Small intestine (tissue), 7 donors: ENCODE measurements around the gene TNRC6A. TPM values are rescaled to one million over a fixed set of nuclear protein-coding genes. Genes with fewer than 3 reads are reported as not detected.

Experiments used
- DNase-seq, 2 donors: peaks; one replicate each; pipeline versions ENCODE4 v3.0.0 to v3.0.0-alpha.2; 2013
- FAIRE-seq: peaks from 2 replicates; lab custom pipeline; 2012; peaks lifted over from hg19 to GRCh38; lab: Jason Lieb, UNC
- H3K27ac ChIP-seq, 3 donors: one replicate each; pipeline ENCODE4 v1.5.1; 2013; ENCODE audit warnings: low read length in 2 of 3, mild to moderate bottlenecking in 2 of 3, control low read depth in 1 of 3, inconsistent platforms in 1 of 3, low read depth in 1 of 3, moderate library complexity in 1 of 3
- H3K27me3 ChIP-seq, 3 donors: one replicate each; pipeline ENCODE4 v1.6.1; 2013; ENCODE audit warnings: low read length in 3 of 3, inconsistent platforms in 1 of 3; ENCODE audit not compliant: control insufficient read depth in 3 of 3, insufficient read depth in 3 of 3
- H3K36me3 ChIP-seq, 3 donors: one replicate each; pipeline ENCODE4 v1.6.1; 2013; ENCODE audit warnings: low read length in 3 of 3, inconsistent platforms in 1 of 3, low read depth in 1 of 3, mild to moderate bottlenecking in 1 of 3, moderate library complexity in 1 of 3; ENCODE audit not compliant: control insufficient read depth in 3 of 3, insufficient read depth in 2 of 3
- H3K4me1 ChIP-seq, 3 donors: one replicate each; pipeline ENCODE4 v1.6.1; 2013; ENCODE audit warnings: low read length in 2 of 3, inconsistent platforms in 1 of 3, low read depth in 1 of 3, mild to moderate bottlenecking in 1 of 3, moderate library complexity in 1 of 3; ENCODE audit not compliant: control insufficient read depth in 3 of 3, insufficient read depth in 2 of 3
- H3K4me3 ChIP-seq, 3 donors: one replicate each; pipeline ENCODE4 v1.5.1; 2013; ENCODE audit warnings: low read length in 3 of 3, control low read depth in 1 of 3, inconsistent platforms in 1 of 3, low read depth in 1 of 3, mild to moderate bottlenecking in 1 of 3, moderate library complexity in 1 of 3
- H3K9me3 ChIP-seq, 2 donors: one replicate each; pipeline ENCODE4 v1.6.1; 2013; ENCODE audit warnings: low read depth in 1 of 2, low read length in 1 of 2; ENCODE audit not compliant: control insufficient read depth in 2 of 2, insufficient read depth in 1 of 2
- whole genome bisulfite sequencing, 3 donors: extraction: QIAGEN DNeasy Blood & Tissue Kit; methylation state at CpG; one replicate each; pipeline ENCODE4 v1.1.7; 2013; 5-methylcytosine and 5-hydroxymethylcytosine counted together
- polyA plus RNA-seq, 4 donors: library from polyadenylated mRNA; stranded (reverse) in 3 of 4; unstranded in 1 of 4; fragments of 200-250 nt in 3 of 4; fragments of 120-200 nt in 1 of 4; gene quantifications; one replicate each; pipeline versions ENCODE4 v1.2.1 to v1.2.3, GENCODE V29; 2013
- donor health status: healthy with polysubstance abuse.
- donor health status: control.
- donor health status: control.
- donor health status: Bipolar disorder and iron deficiency.
- donor health status: healthy.

Gene TNRC6A
- polyA plus RNA-seq, 4 donors = 8.1 to 39.8 (median 14.1) TPM

DNA sequence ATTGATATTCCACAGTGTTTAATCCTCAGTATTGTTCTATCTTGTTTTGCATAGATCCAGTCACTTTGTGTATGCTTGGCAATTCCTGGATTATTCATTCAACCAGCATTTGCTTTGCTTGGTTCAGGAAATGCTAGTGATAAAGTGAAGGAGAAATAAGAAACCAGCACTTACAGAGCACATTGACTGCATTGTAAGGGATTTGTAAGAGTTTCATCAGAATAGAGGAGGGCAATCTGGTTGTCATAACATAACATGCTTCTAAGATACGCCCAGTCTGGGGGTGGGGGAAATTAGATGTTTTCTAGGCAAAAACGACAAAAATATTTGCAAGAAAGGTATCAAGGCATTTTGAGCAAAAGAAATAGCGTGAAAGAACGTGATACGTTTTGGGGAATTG is 40.4 kb downstream of the TNRC6A start:
- H3K27ac ChIP-seq = no peak overlapping the region
- no peaks in the 10 kb centered on the region for H3K27me3 ChIP-seq
- DNase-seq (no peak), FAIRE-seq (no peak)
- 94 to 96% (median 96%) methylated on average over 5 of the region's 5 CpGs for WGBS, 3 donors
- no peak overlapping the region for H3K4me3 ChIP-seq
- no peaks in the 10 kb centered on the region for H3K4me1 ChIP-seq
- no peaks in the 10 kb centered on the region for H3K9me3 ChIP-seq
- H3K36me3 ChIP-seq = peaks cover 0 to 8% (median 5%) of the 10 kb centered on the region in 3 donors

DNA sequence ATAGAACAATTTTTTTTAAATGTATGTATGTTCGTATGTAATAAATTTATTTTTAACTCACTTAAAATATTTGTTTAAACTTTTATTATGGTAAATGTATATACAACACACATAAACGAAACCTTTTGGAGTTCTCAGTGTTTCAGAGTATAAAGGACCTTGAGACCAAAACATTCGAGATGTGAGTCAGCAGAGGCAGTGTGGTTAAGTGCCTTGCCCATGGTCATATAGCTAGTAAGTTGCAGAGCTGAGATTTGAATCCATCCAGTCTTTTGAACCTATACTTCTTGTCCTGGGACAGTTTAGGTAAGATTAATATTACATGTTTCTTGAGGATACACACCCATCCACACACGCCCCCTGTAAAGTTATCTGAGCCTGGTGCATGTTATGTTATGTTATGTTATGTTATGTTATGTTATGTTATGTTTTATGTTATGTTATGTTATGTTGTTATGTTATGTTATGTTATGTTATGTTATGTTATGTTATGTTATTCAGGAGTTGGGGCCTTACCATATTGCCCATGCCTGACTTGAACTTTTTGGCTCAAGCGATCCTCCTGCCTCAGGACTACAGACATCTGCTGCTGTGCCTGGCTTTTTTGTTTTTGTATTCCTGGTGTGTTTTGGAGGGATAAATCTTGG is 41.8 kb downstream of the TNRC6A start:
- FAIRE-seq (no peak), DNase-seq (no peak)
- no peak overlapping the region for H3K27ac ChIP-seq
- no peak overlapping the region for H3K4me3 ChIP-seq
- peaks cover 0 to 4% (median 0%) of the 10 kb centered on the region in 3 donors for H3K4me1 ChIP-seq
- no peaks in the 10 kb centered on the region for H3K9me3 ChIP-seq
- H3K27me3 ChIP-seq = no peaks in the 10 kb centered on the region
- H3K36me3 ChIP-seq = peaks cover 0 to 5% (median 5%) of the 10 kb centered on the region in 3 donors
- 77 to 80% (median 80%) methylated on average over 5 of the region's 5 CpGs for WGBS, 3 donors

DNA sequence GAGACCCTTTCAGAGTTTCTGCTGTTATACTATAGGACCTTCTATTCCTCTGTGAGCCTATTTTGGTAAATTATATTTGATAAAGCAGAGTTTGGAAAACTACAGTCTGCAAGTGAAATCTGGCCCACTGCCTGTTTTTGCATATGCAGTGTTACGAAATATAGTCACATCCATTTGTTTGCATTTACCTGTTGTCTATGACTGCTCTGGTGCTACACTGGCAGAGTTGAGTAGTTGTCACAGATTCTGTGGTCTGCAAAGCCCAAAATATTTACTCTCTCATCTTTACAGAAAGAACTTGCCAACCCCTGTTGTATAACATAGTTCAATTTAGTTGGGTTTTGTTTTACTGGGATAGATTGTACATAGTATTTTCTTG is 42.3 kb downstream of the TNRC6A start:
- Histone ChIP-seq H3K4me3 (no peak overlapping the region), H3K27me3 (no peaks in the 10 kb centered on the region), H3K4me1 (peaks cover 0 to 4% (median 0%) of the 10 kb centered on the region in 3 donors), H3K9me3 (no peaks in the 10 kb centered on the region), H3K27ac (no peak overlapping the region), H3K36me3 (peaks cover 0 to 5% (median 4%) of the 10 kb centered on the region in 3 donors)
- WGBS, 3 donors = 84 to 97% (median 85%) methylated on average over 1 of the region's 1 CpG
- DNase-seq (no peak), FAIRE-seq (no peak)

DNA sequence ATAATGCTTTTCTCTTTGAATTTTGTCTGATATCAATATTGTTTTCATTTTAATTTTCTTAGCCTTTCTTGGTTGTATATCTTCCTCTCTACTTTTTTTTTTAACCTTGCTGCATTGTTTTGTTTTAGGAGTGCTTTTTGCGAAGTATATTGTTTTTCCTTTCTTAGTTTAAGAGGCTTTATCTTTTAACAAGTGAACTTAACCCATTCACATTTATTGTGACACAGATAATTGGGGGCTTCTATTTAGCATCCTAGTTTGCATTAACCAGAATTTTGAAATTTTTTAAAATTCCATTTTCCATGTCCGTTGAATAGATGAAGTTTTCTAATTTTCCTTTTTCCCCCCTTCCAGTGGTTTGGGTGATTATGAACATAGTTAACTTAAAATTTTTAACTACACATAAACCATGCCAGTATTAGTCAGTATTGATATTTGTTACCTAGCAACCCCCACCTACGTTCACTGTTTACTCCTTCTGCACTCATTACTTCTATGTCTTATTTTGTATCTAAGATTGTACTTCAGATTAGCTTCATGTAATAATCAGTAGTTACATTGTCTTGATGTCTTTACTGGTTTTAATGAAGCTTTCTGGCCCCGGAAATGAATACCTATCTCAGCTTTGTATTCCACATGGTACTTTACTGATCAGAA is 44.4 kb downstream of the TNRC6A start:
- 87 to 91% (median 89%) methylated on average over 4 of the region's 4 CpGs for WGBS, 3 donors
- H3K4me1 ChIP-seq = peaks cover 0 to 4% (median 0%) of the 10 kb centered on the region in 3 donors
- DNase-seq (no peak), FAIRE-seq (no peak)
- no peaks in the 10 kb centered on the region for H3K27me3 ChIP-seq
- H3K36me3 ChIP-seq = peaks cover 0 to 14% (median 10%) of the 10 kb centered on the region in 3 donors
- H3K27ac ChIP-seq = no peak overlapping the region
- H3K4me3 ChIP-seq = no peak overlapping the region
- no peaks in the 10 kb centered on the region for H3K9me3 ChIP-seq

DNA sequence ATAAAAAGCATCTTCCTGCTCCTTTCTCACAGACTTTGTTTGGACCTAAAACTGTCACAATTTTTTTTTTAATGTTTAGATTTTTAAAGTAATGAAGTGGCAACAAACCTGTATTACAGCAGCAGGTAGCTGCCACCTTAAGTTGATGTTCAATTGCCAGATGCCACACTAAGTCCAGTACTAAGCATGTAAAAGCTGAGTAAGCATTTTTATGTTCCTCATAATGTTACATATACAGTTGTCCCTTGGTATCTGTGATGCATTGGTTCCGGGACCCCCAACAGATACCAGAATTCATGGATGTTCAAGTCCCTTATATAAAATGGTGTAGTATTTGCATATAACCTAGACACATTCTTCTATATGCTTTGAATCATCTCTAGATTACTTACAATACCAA is 45.1 kb downstream of the TNRC6A start:
- peaks cover 0 to 4% (median 0%) of the 10 kb centered on the region in 3 donors for H3K4me1 ChIP-seq
- H3K27ac ChIP-seq = no peak overlapping the region
- H3K4me3 ChIP-seq = no peak overlapping the region
- no peak for DNase-seq
- no peaks in the 10 kb centered on the region for H3K9me3 ChIP-seq
- peaks cover 0 to 16% (median 10%) of the 10 kb centered on the region in 3 donors for H3K36me3 ChIP-seq
- no peak for FAIRE-seq
- H3K27me3 ChIP-seq = no peaks in the 10 kb centered on the region
- 94 to 100% (median 100%) methylated on average over 1 of the region's 1 CpG for WGBS, 3 donors

DNA sequence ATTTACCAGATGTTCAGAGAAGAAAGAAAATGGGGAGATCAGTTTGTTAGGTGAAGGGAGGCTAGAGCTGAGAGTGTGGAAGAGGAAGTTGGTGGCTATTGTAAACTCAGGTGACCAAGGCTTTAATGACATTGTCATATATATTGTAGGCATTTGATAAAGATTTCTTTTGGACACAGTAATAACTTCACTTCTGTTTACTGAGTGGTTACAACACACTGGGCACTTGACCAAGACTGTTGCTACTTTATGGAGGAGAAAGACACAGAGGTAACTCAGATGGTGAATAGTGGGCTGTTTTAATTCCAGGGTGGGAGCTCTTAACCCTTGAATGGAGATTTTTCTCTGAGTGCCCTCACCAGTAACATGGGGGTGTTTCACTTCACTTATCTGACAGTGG is 46.0 kb downstream of the TNRC6A start:
- Histone ChIP-seq H3K4me3 (no peak overlapping the region), H3K9me3 (no peaks in the 10 kb centered on the region), H3K27ac (no peak overlapping the region), H3K4me1 (peaks cover 0 to 4% (median 0%) of the 10 kb centered on the region in 3 donors), H3K36me3 (peaks cover 0 to 16% (median 13%) of the 10 kb centered on the region in 3 donors), H3K27me3 (no peaks in the 10 kb centered on the region)
- peak; percentile 13 to 31 for DNase-seq
- no peak for FAIRE-seq

DNA sequence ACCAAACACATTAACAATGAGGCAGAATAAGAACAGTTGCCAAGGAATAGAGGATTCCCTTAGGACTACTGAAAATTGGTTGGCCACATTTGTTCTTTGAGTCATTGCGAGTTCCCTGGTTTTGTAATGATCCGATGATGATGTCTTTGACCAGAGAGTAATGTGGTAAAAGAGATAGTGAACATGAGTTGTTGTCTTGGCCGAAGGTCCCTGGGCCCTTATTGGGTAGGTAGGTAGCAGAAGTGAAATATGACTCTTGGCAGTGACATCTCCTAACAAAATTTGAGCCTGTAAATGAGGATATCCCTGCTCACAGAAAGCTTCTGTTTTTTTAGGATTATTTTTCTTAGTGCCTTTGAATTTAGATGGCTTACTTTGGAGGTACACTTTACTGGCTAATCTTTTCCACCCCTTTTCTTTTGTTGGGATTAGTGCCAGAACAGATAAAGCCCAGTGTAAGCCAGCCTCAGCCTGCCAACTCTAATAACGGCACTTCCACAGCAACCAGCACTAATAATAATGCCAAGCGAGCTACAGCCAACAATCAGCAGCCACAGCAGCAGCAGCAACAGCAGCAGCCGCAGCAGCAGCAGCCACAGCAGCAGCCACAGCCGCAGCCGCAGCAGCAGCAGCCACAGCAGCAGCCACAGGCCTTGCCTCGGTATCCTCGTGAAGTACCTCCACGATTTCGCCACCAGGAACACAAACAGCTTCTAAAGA is 47.2 kb downstream of the TNRC6A start:
- no peak overlapping the region for H3K4me3 ChIP-seq
- peaks cover 0 to 20% (median 20%) of the 10 kb centered on the region in 3 donors for H3K36me3 ChIP-seq
- FAIRE-seq (no peak), DNase-seq (no peak)
- H3K4me1 ChIP-seq = peaks cover 0 to 4% (median 0%) of the 10 kb centered on the region in 3 donors
- 65 to 82% (median 73%) methylated on average over 12 of the region's 12 CpGs for WGBS, 3 donors
- no peak overlapping the region for H3K27ac ChIP-seq
- H3K9me3 ChIP-seq = no peaks in the 10 kb centered on the region
- no peaks in the 10 kb centered on the region for H3K27me3 ChIP-seq

DNA sequence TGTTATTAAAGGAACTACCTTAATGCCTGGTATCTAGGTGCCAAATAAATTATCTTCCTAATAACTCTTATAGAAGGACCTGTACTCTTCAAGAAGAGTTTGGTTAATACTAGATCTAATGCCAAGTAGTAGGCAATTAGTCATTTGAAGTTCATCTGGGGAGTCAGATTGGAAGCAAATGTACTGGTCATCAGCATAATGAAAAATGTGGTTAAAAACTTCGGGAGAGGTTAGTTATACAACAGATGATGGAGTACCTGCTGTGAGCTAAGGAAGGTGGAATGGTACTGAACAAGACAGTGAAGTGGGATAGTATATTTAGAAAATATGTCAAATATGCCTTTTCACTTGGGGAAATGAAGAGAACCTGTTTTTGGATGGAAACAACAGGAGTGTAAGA is 49.2 kb downstream of the TNRC6A start:
- H3K36me3 ChIP-seq = peaks cover 5 to 24% (median 19%) of the 10 kb centered on the region in 3 donors
- WGBS, 3 donors = 82 to 100% (median 92%) methylated on average over 1 of the region's 1 CpG
- no peak for FAIRE-seq
- H3K4me1 ChIP-seq = peaks cover 0 to 4% (median 0%) of the 10 kb centered on the region in 3 donors
- no peaks in the 10 kb centered on the region for H3K9me3 ChIP-seq
- no peaks in the 10 kb centered on the region for H3K27me3 ChIP-seq
- no peak overlapping the region for H3K4me3 ChIP-seq
- DNase-seq = no peak
- H3K27ac ChIP-seq = no peak overlapping the region
